Suppressor macrophage treated with lipopolysaccharide for 4 hours (primary cell): Measurements from ENCODE around the gene BPIFB1.

Experiments
- DNase-seq: peaks from one replicate; pipeline ENCODE4 v3.0.0-alpha.2; 2020

Gene BPIFB1

GRCh38 chr20:33299111-33299603, 16.1 kb downstream of the BPIFB1 start:
- peak; percentile 71 for DNase-seq

GRCh38 chr20:33301192-33301930, 18.3 kb downstream of the BPIFB1 start:
- no peak for DNase-seq

- DNase-seq = no peak
These were observed 20.6 kb downstream of the BPIFB1 start for GRCh38 chr20:33303595-33303994.

GRCh38 chr20:33304046-33304445, 21.0 kb downstream of the BPIFB1 start:
- DNase-seq = no peak

GRCh38 chr20:33305589-33306057, 22.6 kb downstream of the BPIFB1 start:
- DNase-seq = no peak

- no peak for DNase-seq
These were observed 23.2 kb downstream of the BPIFB1 start for GRCh38 chr20:33306228-33306627.

GRCh38 chr20:33306807-33307206, 23.8 kb downstream of the BPIFB1 start:
- no peak for DNase-seq

- no peak for DNase-seq
These were observed 25.7 kb downstream of the BPIFB1 start for GRCh38 chr20:33308668-33309067.

GRCh38 chr20:33309631-33310030, 26.6 kb downstream of the BPIFB1 start:
- no peak for DNase-seq

- no peak for DNase-seq
These were observed 27.4 kb downstream of the BPIFB1 start for GRCh38 chr20:33310327-33310899.

- no peak for DNase-seq
These were observed 28.0 kb downstream of the BPIFB1 start for GRCh38 chr20:33311011-33311410.

GRCh38 chr20:33311996-33312395, 29.0 kb downstream of the BPIFB1 start:
- no peak for DNase-seq

GRCh38 chr20:33312583-33312982, 29.6 kb downstream of the BPIFB1 start:
- DNase-seq = no peak

- no peak for DNase-seq
These were observed 30.8 kb downstream of the BPIFB1 start for GRCh38 chr20:33313686-33314314.

GRCh38 chr20:33316343-33316742, 33.3 kb downstream of the BPIFB1 start:
- DNase-seq = no peak

- DNase-seq = no peak
These were observed 33.9 kb downstream of the BPIFB1 start for GRCh38 chr20:33316958-33317357.

- no peak for DNase-seq
These were observed 34.5 kb downstream of the BPIFB1 start for GRCh38 chr20:33317424-33318095.

GRCh38 chr20:33318096-33318429, 35.0 kb downstream of the BPIFB1 start:
- no peak for DNase-seq

GRCh38 chr20:33320006-33320405, 37.0 kb downstream of the BPIFB1 start:
- no peak for DNase-seq

- no peak for DNase-seq
These were observed 39.4 kb downstream of the BPIFB1 start for GRCh38 chr20:33322456-33322855.

GRCh38 chr20:33323236-33323635, 40.2 kb downstream of the BPIFB1 start:
- DNase-seq = no peak

- no peak for DNase-seq
These were observed 42.3 kb downstream of the BPIFB1 start for GRCh38 chr20:33325350-33325749.
